Effector memory CD8-positive, alpha-beta T cell (primary cell): ENCODE measurements around the gene FBLN1.

Experiments
- ATAC-seq: fragments of 150-1000 bp; cut with Tn5 transposase; replicated peaks from 2 replicates; pipeline ENCODE4 v1.10.0; 2021; ENCODE audit warnings: mild to moderate bottlenecking, moderate library complexity
- DNase-seq, 3 experiments: peaks; one replicate each; pipeline ENCODE4 v3.0.0; 2021
- H3K27ac Mint-ChIP-seq, 2 donors: one replicate each; pipeline ENCODE4 v1.8.0; 2022; ENCODE audit warnings: mild to moderate bottlenecking in 2 of 2, mixed read lengths in 2 of 2, moderate library complexity in 2 of 2
- H3K27me3 Mint-ChIP-seq, 2 donors: one replicate each; pipeline ENCODE4 v1.8.0; 2022; ENCODE audit warnings: mixed read lengths in 2 of 2
- H3K36me3 Mint-ChIP-seq: one replicate; pipeline ENCODE4 v1.8.0; 2022; ENCODE audit warnings: mild to moderate bottlenecking, moderate library complexity, mixed read lengths; ENCODE audit not compliant: insufficient read depth
- H3K4me1 Mint-ChIP-seq, 2 donors: one replicate each; pipeline ENCODE4 v1.8.0; 2022; ENCODE audit warnings: low read depth in 2 of 2, mixed read lengths in 2 of 2
- H3K4me3 Mint-ChIP-seq, 2 donors: one replicate each; pipeline ENCODE4 v1.8.0; 2022; ENCODE audit warnings: mild to moderate bottlenecking in 2 of 2, mixed read lengths in 2 of 2, moderate library complexity in 2 of 2
- H3K9me3 Mint-ChIP-seq, 2 donors: one replicate each; pipeline ENCODE4 v1.8.0; 2022; ENCODE audit warnings: mixed read lengths in 2 of 2

FBLN1 gene

GRCh38 chr22:45469281-45470073, 33.2 kb upstream of the FBLN1 start:
- H3K27ac Mint-ChIP-seq: no peak overlapping the region
- H3K4me1 Mint-ChIP-seq: no peaks in the 10 kb centered on the region
- peaks cover 0 to 2% of the 10 kb centered on the region in 2 donors for H3K9me3 Mint-ChIP-seq
- H3K4me3 Mint-ChIP-seq: no peak overlapping the region
- no peaks in the 10 kb centered on the region for H3K36me3 Mint-ChIP-seq
- peaks cover 10 to 27% of the 10 kb centered on the region in 2 donors for H3K27me3 Mint-ChIP-seq
- ATAC-seq (no peak), DNase-seq (no peak)

- no peak overlapping the region for H3K27ac Mint-ChIP-seq
- peaks cover 21 to 31% of the 10 kb centered on the region in 2 donors for H3K27me3 Mint-ChIP-seq
- H3K36me3 Mint-ChIP-seq: no peaks in the 10 kb centered on the region
- no peak overlapping the region for H3K4me3 Mint-ChIP-seq
- DNase-seq: no peak
- H3K4me1 Mint-ChIP-seq: no peaks in the 10 kb centered on the region
- no peak for ATAC-seq
- peaks cover 0 to 2% of the 10 kb centered on the region in 2 donors for H3K9me3 Mint-ChIP-seq
Observed at GRCh38 chr22:45470871-45471270, 31.8 kb upstream of the FBLN1 start.

GRCh38 chr22:45472426-45472825, 30.3 kb upstream of the FBLN1 start:
- Mint-ChIP-seq H3K9me3 (peaks cover 0 to 2% of the 10 kb centered on the region in 2 donors), H3K4me3 (no peak overlapping the region), H3K27me3 (peaks cover 33 to 42% of the 10 kb centered on the region in 2 donors), H3K36me3 (no peaks in the 10 kb centered on the region), H3K27ac (no peak overlapping the region), H3K4me1 (no peaks in the 10 kb centered on the region)
- ATAC-seq (no peak), DNase-seq (no peak)

- DNase-seq (no peak), ATAC-seq (no peak)
- Mint-ChIP-seq H3K4me3 (no peak overlapping the region), H3K36me3 (no peaks in the 10 kb centered on the region), H3K4me1 (no peaks in the 10 kb centered on the region), H3K27me3 (peaks cover 44 to 48% of the 10 kb centered on the region in 2 donors), H3K9me3 (no peaks in the 10 kb centered on the region), H3K27ac (no peak overlapping the region)
Observed at GRCh38 chr22:45473626-45474237, 29.0 kb upstream of the FBLN1 start.

DNA sequence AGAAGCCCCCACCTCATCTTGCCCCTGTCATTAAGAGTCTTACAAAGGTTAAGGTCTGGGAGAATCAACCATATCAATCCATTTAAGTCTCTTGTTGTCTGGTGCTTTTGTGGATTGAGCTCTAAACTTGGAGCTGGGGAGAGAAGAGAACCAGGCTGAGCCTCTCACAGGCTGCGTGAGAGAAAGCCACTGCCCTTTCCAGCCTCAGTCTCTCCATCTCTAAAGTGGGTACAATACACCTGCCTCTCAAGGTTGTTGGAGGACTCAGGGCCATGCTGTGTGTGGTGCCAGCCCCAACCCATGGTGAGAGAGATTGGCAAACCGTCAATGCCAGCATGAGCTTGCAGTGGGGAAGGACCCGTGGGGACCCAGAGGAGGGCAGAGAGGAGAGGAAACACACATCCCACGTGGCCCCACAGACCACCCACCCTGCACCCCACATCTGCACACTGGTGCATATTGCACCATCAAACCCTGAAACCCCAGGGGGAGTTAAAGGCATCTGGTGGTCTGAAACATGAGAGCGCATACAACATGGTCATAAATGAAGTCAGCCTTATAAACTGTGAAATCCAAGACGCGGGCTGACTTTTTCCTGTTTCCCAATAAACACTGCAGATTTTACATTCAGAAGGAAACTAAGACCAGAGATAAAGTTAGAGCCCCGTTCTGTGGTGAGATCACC, 27.5 kb upstream of the FBLN1 start:
- Mint-ChIP-seq H3K9me3 (no peaks in the 10 kb centered on the region), H3K4me1 (no peaks in the 10 kb centered on the region), H3K27ac (no peak overlapping the region)

DNA sequence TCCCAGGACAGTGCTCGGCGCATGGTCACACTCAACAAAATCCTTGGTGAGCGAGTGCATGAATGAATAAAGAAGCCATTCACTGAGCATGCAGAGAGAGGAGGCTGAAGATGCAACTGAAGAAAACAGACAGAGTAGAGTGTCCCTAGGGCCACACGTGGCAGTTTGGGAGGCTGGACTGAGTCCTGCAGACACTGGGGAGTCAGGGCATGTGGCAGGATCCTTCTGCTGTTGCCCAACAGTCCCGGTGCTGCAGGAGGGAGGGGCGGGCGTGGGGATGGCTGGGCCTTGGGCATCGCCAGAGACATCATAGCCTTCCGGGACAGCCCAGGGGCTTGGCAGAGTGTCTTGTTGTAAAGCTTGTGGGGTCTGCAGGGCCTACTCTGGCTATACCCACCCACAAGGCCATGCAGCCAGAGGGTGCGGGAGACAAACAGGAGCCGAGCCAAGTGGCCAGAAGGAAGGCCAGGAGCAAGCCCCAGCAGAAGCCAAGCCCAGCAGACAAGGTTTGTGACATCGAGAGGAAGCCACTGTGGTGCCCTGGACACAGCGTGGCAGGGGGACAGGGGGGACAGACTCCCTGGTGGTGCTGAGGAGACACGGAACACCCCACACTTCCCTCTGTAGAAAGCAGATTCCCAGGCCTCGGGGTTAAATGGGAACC, 26.7 kb upstream of the FBLN1 start:
- ATAC-seq: no peak
- H3K4me3 Mint-ChIP-seq: no peak overlapping the region
- no peak overlapping the region for H3K27ac Mint-ChIP-seq
- no peak for DNase-seq
- no peaks in the 10 kb centered on the region for H3K9me3 Mint-ChIP-seq
- no peaks in the 10 kb centered on the region for H3K36me3 Mint-ChIP-seq
- H3K27me3 Mint-ChIP-seq: peaks cover 48 to 53% of the 10 kb centered on the region in 2 donors
- no peaks in the 10 kb centered on the region for H3K4me1 Mint-ChIP-seq

More for the DNA sequence above, 27.5 kb upstream of the FBLN1 start:
- DNase-seq (no peak), ATAC-seq (no peak)
- no peaks in the 10 kb centered on the region for H3K36me3 Mint-ChIP-seq
- no peak overlapping the region for H3K4me3 Mint-ChIP-seq
- H3K27me3 Mint-ChIP-seq: peaks cover 45 to 48% of the 10 kb centered on the region in 2 donors

GRCh38 chr22:45476814-45477213, 25.9 kb upstream of the FBLN1 start:
- no peak overlapping the region for H3K27ac Mint-ChIP-seq
- DNase-seq: no peak
- no peaks in the 10 kb centered on the region for H3K4me1 Mint-ChIP-seq
- H3K36me3 Mint-ChIP-seq: no peaks in the 10 kb centered on the region
- no peaks in the 10 kb centered on the region for H3K9me3 Mint-ChIP-seq
- no peak for ATAC-seq
- H3K4me3 Mint-ChIP-seq: no peak overlapping the region
- H3K27me3 Mint-ChIP-seq: peaks cover 48 to 56% of the 10 kb centered on the region in 2 donors

DNA sequence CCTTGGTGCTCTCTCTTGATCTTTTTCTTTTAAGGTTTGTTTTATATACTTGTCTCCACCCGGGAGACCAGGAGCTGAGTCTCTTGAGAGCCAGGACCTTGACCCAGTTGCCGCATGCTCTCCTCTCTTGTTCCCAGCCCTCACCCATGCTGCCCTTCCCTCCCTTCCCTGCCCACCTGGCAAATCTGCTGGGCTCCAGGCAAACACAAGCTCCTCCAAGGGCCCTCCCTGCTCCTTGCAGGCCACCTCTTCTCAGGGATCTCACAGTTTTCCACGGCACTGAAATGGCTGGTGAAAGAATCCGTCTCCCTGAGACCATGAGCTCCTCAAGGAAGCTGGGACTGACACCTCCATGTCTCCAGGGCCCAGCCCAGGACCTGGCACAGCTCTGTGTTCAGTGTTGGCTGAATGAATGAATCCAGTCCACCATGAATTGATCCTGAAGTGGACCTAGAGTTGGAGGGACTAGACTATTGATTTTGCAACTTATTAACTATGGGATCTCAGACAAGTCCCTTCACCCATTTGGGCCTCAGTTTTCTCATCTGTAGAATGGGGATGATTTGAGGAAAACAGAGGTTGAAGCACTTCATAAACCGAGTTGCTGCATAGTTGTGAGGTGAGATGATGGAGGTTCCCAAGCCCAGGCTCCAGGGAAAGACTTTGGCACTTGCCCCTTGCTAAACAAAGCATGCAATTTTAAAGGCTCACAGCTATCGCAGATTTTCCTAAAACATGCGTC, 25.1 kb upstream of the FBLN1 start:
- Mint-ChIP-seq H3K27ac (no peak overlapping the region), H3K4me1 (no peaks in the 10 kb centered on the region), H3K36me3 (no peaks in the 10 kb centered on the region), H3K9me3 (no peaks in the 10 kb centered on the region), H3K27me3 (peaks cover 52 to 59% of the 10 kb centered on the region in 2 donors), H3K4me3 (no peak overlapping the region)
- DNase-seq (no peak), ATAC-seq (no peak)

DNA sequence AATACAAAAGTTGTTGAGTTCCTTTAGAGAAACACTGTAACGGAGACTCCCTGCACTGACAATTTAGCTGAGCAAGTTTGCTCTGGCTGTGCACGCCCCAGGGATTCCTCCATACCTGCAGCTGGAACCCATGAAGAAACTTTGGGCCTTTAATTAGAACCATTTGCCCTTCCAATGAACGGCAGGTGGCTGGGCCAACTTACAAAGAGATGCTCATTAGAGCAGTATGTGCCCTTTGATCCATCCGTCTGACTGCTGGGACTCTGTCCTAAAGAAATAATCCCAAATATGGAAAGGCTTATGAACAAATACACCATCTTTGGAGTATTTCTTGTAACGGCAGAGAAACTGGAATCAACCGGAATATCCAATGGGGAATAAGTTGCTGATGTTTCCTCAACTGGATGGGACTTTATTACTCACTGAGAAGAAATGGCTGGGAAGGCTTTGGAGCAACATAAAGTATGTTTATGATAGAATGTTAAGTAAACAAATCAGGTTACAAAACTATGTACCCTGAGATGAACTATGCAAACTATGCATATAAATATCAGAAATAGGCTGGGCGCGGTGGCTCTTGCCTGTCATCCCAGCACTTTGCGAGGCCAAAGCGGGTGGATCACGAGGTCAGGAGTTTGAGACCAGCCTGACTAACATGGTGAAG, 24.4 kb upstream of the FBLN1 start:
- H3K9me3 Mint-ChIP-seq: no peaks in the 10 kb centered on the region
- H3K36me3 Mint-ChIP-seq: no peaks in the 10 kb centered on the region
- no peak overlapping the region for H3K27ac Mint-ChIP-seq
- H3K27me3 Mint-ChIP-seq: peaks cover 57 to 59% of the 10 kb centered on the region in 2 donors
- DNase-seq (no peak), ATAC-seq (no peak)
- no peaks in the 10 kb centered on the region for H3K4me1 Mint-ChIP-seq
- no peak overlapping the region for H3K4me3 Mint-ChIP-seq

DNA sequence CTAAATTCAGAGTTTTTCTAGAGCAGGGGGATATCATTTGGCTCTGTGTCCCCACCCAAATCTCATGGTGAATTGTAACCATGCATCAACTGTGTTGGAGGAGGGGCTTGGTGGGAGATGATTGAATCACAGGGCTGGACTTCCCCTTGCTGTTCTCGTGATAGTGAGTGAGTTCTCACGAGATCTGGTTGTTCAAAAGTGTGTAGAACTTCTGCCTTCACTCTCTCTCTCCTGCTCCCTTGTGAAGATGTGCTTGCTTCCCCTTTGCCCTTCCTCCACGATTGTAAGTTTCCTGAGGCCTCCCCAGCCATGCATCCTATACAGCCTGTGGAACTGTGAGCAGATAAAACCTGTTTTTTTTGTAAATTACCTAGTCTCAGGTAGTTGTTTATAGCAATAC, 22.0 kb upstream of the FBLN1 start:
- Mint-ChIP-seq H3K4me3 (no peak overlapping the region), H3K36me3 (no peaks in the 10 kb centered on the region), H3K9me3 (no peaks in the 10 kb centered on the region), H3K27ac (no peak overlapping the region), H3K4me1 (no peaks in the 10 kb centered on the region), H3K27me3 (peaks cover 51 to 57% of the 10 kb centered on the region in 2 donors)
- ATAC-seq (no peak), DNase-seq (no peak)

GRCh38 chr22:45481661-45482060, 21.0 kb upstream of the FBLN1 start:
- no peaks in the 10 kb centered on the region for H3K9me3 Mint-ChIP-seq
- no peak overlapping the region for H3K4me3 Mint-ChIP-seq
- peaks cover 48 to 55% of the 10 kb centered on the region in 2 donors for H3K27me3 Mint-ChIP-seq
- no peaks in the 10 kb centered on the region for H3K36me3 Mint-ChIP-seq
- no peak for DNase-seq
- H3K4me1 Mint-ChIP-seq: no peaks in the 10 kb centered on the region
- no peak for ATAC-seq
- no peak overlapping the region for H3K27ac Mint-ChIP-seq

GRCh38 chr22:45482169-45482568, 20.5 kb upstream of the FBLN1 start:
- H3K4me1 Mint-ChIP-seq: no peaks in the 10 kb centered on the region
- no peaks in the 10 kb centered on the region for H3K9me3 Mint-ChIP-seq
- DNase-seq (no peak), ATAC-seq (no peak)
- no peak overlapping the region for H3K27ac Mint-ChIP-seq
- no peak overlapping the region for H3K4me3 Mint-ChIP-seq
- H3K27me3 Mint-ChIP-seq: peaks cover 48 to 55% of the 10 kb centered on the region in 2 donors
- H3K36me3 Mint-ChIP-seq: no peaks in the 10 kb centered on the region
